ENCODE measurements around the gene ATPAF1.

ATPAF1 gene

DNA sequence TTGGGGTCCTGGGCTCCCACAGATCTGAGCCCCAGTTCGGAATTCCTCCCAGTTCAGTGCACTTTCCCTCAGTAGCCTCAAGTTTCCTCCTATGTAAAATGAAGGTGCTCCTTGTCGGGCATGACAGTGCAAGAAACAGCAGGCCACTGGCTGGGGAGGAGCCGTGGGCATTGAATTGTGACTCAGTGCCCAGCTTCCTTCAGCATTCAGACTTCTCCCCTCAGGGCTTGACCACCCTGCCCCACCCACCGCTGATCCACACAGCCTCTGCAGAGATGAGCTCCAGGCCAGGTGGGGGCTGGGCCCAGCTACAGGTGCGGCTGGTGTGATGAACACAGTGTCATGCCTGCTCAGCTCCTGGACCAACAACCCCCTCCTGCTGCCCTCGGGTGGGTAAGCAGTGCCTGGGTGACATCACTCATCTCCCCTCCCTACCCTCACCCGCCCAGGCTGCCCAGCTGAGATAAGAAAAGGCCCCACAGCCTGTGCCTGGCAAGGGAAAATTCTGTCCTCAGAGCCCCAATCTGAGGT lies 56.4 kb downstream of the ATPAF1 start:
- TF ChIP-seq, protein P1, sequence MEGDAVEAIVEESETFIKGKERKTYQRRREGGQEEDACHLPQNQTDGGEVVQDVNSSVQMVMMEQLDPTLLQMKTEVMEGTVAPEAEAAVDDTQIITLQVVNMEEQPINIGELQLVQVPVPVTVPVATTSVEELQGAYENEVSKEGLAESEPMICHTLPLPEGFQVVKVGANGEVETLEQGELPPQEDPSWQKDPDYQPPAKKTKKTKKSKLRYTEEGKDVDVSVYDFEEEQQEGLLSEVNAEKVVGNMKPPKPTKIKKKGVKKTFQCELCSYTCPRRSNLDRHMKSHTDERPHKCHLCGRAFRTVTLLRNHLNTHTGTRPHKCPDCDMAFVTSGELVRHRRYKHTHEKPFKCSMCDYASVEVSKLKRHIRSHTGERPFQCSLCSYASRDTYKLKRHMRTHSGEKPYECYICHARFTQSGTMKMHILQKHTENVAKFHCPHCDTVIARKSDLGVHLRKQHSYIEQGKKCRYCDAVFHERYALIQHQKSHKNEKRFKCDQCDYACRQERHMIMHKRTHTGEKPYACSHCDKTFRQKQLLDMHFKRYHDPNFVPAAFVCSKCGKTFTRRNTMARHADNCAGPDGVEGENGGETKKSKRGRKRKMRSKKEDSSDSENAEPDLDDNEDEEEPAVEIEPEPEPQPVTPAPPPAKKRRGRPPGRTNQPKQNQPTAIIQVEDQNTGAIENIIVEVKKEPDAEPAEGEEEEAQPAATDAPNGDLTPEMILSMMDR (IDR thresholded peaks at IDR 0.05; ENCODE audit: low read length, missing control alignments): no peak
- no peak for DNase-seq (ENCODE audit: low read depth)
- no peak overlapping the region for H3K4me3 ChIP-seq (replicated peaks; ENCODE audit: low read depth, low read length)

DNA sequence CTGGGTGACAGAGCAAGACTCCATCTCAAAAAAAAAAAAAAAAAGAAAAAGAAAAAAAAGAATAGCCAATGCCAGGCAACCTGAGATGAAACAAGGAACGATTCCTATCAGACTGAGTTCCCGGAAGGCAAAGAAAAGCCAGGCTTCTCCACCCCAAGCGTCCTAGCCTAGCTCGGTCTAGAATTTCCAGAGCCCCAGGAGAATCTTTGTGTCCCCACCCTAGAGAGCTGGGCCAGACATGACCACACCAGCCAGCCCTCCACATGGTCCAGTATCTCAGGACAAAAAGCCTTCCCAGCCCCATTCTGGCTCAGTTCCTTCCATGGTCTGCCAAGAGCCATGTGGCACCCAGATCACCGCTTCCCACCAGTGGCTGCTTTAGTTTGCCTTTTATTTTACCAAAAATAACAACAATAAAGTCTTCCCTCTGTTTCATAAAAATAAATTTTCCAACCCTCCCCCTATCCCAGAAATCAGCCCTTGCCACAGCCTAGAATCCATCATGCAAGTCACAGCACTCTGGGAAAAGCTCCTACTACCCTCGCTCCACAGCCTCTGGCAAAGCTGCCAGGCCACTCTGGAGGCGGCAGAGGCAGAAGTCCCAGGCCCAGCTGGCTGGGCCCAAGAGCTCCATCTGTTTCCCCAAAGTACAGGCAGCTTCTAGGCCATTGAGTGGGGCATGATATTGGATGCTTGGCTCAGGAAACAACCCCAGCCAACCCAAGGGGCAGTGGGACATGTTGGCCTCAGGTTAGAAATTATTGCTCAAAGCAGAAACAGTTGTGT lies 60.6 kb downstream of the ATPAF1 start:
- TF ChIP-seq, protein P1 (IDR thresholded peaks at IDR 0.05; ENCODE audit: low read length, missing control alignments): no peak
- H3K4me3 ChIP-seq (replicated peaks; ENCODE audit: low read depth, low read length): no peak overlapping the region
- DNase-seq (ENCODE audit: low read depth): no peak

DNA sequence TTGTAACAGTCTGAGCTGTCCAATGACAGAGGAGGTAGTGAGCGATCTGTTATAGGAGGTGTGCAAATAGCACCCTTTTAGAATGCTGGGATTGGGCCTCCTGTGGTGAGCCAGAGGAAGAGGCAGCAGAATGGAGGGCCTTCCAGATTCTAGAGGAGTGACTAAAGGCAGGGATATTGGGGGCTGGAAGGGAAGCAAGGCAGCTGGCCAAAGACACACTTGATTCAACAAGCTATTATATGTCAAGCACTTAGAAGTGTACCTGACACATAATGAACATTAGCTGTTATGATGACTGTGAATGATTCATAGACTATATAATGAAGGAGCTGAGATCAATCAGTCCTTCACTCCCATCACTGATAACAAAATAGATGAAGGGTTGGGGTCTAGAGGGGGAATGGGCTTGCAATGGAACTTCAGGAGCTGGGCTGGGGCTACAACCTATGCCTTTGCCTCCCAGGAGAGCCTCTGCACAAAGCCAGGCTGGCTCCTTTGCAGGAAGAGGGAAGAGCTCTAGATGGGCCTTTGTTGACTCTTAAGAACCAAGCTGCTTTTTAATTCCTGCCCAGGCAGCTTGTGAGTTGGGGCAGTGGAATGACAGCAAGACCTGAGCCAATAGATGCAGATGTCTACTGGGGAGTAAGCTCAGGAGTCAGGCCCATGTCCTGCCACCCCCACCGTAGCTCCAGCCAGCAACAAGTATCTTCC lies 61.8 kb downstream of the ATPAF1 start:
- no peak overlapping the region for H3K4me3 ChIP-seq (replicated peaks; ENCODE audit: low read depth, low read length)
- no peak for DNase-seq (ENCODE audit: low read depth)
- TF ChIP-seq, protein P1 (IDR thresholded peaks at IDR 0.05; ENCODE audit: low read length, missing control alignments): no peak

DNA sequence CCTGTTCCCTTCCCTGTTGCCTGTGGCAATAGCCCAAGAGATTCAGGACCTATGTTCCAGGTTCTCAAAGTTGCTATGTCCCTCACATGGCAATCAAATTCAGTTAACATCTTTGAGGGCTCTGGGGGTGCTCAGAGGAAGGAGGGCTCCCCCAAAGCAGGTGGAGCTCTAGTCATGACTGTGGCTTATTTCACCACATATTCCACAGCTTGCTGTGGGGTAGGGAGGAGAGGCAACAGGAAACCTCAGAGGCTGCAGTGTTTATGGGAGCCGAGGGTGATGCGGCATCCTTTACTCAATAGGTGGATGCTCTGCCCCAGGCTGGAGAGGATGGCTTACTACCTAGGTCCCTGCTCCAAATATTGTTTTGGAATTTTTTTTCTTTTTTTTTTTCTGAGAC lies 62.9 kb downstream of the ATPAF1 start:
- no peak for DNase-seq (ENCODE audit: low read depth)
- TF ChIP-seq, protein P1 (IDR thresholded peaks at IDR 0.05; ENCODE audit: low read length, missing control alignments): no peak
- H3K4me3 ChIP-seq (replicated peaks; ENCODE audit: low read depth, low read length): no peak overlapping the region

DNA sequence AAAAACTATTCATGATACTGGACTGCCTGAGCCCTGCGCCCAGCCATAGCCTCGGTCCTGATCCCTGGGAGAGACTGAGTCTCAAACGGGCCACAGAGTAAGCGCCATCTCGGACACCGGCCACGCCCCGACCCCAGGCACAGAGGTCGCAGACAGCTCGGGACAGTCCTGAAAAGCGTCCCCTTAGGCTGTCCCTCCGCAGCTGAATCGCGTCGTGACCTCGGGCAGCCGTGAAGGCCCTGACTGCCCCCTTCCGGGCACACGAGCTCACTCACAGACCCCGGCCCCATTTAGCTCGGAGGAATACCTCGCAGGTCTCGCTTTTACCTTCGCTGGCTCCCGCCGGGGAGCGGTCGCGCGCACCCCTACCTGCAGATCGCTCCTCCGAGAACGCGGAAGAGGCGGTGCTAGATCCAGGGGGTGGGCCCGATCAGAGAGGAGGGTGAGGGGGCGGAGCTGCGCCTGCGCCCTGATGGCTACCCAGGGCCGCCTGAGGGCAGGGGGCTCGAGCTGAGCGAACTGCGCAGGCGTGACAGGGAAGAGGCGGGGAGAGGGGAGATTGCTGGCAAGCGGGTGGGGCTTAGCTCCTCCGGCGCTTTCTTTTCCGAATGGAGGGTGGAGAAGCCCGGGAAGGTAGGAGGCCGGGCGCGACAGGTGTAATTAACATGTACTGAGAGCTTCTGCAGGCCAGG lies 64.2 kb downstream of the ATPAF1 start, which contains the start of gene MKNK1:
Gene MKNK1 (minus strand): TSS at position 411 of the 692 bp plus-strand sequence. CDS start 20,941 bp downstream, outside the sequence.
- H3K4me3 ChIP-seq (replicated peaks; ENCODE audit: low read depth, low read length): peak within 1 kb of the TSS; percentile 98
- TF ChIP-seq, protein P1 (IDR thresholded peaks at IDR 0.05; ENCODE audit: low read length, missing control alignments): peak; percentile 4
- DNase-seq (ENCODE audit: low read depth): peak; percentile 95

DNA sequence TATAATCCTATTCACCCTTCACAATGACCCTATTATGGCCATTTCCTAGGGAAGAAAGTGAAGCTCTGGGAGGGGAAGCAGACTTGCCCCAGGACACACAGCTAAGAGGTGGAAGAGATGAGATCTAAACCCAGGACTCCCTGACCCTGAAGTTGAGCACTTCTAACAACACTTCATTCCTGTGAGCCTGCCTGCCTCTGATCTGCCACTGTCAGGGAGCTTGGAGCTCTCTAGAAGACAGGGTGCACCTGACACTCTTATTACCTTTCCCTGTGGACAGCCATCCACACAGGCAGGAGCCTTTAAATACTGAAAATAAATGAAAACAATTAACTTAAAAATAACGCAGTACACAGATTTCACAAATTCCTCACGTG lies 64.7 kb downstream of the ATPAF1 start:
- H3K4me3 ChIP-seq (replicated peaks; ENCODE audit: low read depth, low read length): peak overlapping the region; percentile 98
- no peak for DNase-seq (ENCODE audit: low read depth)
- TF ChIP-seq, protein P1 (IDR thresholded peaks at IDR 0.05; ENCODE audit: low read length, missing control alignments): no peak
